RPMI8226 (cell line): ENCODE data around the gene KMT2D.
"Not testable (repeated sequence)": the region's sequence is repeated elsewhere in the genome, so short reads cannot be mapped to it uniquely, and the experiment has no call there.

Source experiments
- DNase-seq: peaks from one replicate; pipeline ENCODE4 v3.0.0-alpha.2; 2015

Gene KMT2D

GRCh38 chr12:49086116-49086515 is 25.5 kb upstream of the KMT2D start:
- DNase-seq = no peak

DNA sequence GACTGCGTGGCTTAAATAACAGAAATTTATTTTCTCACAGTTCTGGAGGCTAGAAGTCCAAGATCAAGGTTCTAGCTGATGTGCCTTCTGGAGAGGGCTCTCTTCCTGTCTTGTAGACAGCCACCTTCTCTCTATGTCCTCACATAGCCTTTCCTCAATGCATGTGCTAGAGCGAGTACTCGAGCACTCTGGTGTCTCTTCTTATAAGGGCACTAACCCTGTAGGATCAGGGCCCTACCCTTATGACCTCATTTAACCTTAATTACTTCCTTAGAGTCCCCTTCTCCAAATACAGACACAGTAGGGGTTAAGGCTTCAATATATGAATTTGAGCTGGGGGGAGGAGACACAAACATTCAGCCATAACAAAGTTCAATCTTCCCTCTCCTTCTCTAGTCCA is 23.8 kb upstream of the KMT2D start:
- DNase-seq = no peak

DNA sequence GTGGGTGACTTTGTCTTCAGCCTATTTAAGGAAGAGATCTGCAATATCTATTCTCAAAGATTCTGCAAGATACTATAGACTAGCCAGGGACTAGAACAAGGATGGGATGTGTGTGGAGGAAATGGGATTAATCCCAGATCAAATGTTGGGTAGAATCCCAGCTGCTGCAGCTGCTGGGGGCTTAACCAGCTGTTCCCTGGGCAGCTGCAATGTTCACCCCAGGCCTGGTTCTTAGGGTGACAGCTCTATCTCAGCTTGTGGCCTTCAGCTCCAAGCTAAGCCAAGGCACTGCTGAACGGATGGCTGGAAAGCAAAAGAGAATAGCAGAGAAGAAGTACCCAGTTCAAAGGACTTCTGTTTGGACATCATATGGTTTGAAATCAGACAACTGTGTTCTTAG is 19.2 kb upstream of the KMT2D start:
- no peak for DNase-seq

GRCh38 chr12:49070971-49071370 is 10.4 kb upstream of the KMT2D start:
- DNase-seq = no peak

DNA sequence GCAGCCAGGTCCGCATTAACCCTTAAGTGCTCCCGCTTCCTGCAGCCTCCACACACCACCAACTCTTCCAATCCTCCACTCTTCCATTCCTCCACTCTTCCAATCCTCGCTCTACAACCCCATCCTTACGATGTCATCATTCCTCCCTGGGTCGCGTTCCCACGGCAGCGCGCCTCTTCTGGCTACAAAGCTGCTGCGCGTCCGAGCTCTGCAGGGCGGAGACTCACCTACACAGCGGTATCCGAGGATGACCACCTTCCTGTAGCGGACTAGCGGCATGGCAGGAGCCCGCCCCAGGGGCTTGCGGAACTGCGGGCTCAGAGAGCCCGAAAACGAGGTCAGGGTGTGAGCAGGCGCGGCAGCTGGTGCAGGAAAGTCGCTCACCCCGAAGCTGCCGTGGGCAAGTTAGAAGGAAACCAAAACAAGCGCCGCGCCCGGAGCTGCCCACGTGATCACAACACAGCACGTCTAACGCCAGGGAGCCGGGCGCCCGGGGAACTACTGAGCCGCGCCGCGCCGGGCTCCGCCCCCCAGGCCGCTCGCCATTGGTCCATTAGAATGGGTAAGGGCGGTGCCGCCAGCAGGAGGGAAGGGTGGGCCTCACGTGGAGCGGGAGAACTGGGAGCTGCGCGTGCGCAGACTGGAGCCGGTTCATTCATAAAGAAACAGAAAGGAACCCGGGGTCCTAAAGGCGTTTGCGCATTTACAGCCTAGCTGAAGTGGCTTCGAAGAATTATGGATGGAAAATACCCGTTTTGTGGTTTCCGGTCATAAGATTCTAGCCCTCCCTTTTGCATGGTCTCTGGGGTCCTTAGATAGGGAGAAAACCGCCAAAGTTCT is 9.1 kb upstream of the KMT2D start, which contains the start of gene RHEBL1:
TSS of gene RHEBL1 (minus strand) at position 473 of the 840 bp plus-strand sequence. CDS start at position 279, 194 bp downstream.
- peak; percentile 99 for DNase-seq

- no peak for DNase-seq
Observed at GRCh38 chr12:49068879-49069506, 8.4 kb upstream of the KMT2D start.

DNA sequence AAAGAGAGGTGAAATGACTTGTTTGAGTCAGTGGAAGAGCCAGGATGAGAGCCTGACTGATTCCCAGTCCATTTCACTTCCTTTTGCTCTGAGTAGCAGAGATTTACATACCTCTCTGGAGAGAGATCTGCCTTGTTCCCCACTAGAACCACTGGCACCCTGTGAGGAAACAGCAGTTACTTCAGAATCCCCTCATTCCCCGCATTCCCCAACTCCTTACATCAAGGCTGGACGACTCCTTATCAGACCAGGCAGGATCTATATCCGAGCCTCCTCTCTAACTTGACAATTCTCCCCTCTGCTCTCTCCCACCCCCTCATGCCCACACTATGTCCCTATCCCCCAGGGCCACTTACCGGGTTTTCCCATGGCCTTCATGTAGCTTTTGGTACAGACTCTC is 5.5 kb upstream of the KMT2D start:
- DNase-seq = no peak

DNA sequence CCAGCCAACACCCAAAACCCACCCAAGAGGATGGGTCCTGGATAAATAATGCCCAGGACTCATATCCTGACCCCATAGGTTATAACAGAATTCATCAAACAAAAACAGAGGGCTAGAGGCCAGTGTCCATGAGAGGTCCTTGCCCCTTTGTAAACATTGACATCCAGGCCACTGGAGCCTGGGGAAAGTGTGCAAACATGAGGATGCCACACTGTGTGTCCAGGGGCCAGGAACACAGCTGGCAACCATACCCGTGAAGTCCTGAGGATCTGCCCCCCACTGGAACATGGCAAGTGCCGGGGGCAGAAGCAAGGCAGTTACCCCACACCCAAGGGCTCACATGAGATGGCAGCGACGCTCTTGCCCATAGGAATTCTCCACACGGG is 4.2 kb upstream of the KMT2D start:
- DNase-seq = no peak

- not testable (repeated sequence) for DNase-seq
Observed at GRCh38 chr12:49061916-49062315, 1.3 kb upstream of the KMT2D start.

DNA sequence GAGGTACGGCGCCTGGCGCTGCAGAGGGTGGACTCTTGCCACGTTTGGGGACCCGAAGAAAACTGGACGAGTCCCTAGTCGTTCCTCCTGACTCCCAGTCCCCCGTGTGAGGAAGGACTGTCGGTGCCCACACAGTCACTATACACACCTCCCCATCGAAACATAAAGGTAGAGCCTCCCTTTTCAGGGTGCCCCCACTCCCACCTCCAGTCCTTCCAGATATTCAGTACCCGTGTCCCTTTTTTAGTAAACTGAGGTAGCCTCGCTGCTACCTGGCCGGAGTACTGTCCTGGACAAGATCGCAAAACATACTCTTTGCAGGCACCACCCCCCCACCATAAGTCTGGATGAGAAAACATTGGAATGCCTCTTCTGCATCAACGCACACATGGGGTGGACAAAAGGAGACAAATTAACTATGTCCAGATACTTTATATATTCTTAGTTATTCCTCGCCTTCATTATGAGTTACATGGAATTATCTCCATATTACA is 610 bp upstream of the KMT2D start:
- DNase-seq = peak; percentile 5

DNA sequence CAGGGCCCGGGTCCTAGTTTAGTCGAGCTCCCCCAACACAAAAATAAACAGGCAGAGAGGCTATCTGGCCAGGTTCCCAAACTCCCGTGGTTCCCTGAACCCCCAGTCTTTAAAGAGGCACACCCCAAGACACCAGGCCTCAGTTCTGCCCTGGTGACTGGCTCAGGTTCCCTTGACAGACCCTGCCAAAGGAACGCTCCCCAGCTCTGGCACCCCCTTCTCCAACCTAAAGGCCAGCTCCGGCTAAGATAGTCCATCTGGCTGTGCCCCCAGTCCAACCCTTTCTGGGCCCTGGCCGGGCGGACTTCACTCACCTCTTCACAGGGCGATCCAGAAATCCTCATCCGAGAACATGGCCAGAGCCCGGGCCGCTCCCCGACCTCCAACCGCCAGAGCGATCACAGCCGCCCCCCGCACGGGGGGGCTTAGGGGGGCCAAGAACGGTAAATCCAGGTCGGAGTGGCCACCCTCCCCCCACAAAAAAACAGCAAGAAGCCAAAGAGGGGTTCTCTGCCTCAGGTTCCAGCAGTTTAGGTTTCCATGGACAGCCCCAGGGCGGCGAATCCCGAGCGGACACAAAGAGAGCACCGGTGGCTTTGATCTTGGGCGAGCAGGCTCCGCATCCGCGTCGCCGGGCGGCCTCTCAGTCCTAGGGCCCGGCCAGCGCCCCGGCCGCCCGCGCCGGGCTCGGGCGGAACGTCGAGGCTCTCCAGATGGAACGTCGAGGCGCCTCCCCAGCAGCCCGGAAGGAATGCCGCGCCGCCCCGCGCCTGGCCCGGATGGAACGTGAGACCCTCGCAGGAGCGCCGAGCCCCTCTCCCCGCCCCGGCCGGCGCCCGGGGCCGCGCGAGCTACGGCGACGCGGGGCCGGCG is 1.1 kb downstream of the KMT2D start:
- peak; percentile 43 for DNase-seq

DNA sequence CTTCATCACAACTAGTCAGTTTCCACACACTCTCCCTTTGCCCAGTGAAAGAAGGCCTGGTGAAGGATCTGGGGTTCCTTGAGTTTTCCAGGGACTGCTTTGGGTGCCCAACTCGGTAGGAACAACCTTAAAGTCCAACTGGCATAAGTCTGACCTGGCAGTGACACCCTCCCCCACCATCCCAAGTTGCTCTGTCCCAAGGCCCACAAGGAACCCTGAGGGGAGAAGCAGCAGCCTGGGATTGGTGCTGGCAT is 1.6 kb downstream of the KMT2D start:
- DNase-seq = no peak

GRCh38 chr12:49058366-49059044 is 2.1 kb downstream of the KMT2D start:
- DNase-seq = peak; percentile 11

DNA sequence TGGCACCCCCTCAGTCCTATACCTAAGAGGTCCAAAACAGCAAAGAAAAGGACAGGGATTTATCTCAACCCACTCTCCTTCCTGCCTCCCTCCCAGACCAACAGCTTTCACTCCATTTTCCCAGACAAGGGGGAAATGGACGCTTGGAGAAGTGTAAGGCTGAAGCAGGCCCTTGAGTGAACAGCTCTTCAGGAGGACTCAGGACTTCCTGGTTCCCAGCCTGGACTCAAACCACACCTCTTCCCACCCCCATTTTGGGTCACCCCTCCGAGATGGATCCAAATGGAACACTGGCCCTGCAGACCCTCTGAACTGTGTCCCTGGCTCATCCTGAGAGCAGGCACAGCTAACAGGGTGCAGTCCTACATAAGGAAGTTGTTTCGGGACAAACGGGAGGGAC is 2.7 kb downstream of the KMT2D start:
- DNase-seq = peak; percentile 7

DNA sequence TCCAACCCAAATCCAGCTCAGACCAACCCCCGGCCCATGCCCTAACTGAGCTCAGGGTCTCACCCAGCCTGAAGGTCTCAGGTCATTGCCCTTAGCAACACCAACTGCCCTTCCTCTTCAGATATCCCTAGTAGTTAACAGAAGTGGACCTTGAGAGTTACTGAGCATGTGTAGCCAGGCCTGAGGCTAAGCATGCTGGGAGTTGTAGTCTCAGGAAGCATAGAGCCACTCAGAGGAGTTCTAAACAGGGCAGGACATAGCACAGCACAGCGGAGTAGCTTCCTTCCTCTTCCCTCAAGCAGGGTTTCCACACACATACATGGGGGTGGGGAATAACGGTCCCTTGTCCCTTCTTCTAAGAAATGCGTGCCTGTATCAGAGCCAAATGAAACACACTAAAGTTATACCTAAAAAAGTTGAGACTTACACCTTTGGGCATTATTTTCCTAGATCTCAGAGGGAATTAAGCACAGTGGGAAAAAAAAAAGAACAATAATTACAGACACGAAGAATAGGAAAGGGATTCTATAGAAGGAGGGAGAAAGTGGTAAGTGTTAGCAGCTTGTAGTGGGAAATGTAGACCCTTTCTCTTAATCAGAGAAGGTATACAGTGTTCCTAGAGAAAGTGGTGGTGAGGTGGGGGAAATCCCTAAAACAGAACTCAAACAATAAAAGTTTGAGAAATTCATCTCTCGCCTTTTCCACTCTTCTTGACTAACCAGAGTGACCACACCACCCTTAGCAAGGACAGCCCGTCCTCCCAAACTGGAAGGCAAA is 4.4 kb downstream of the KMT2D start:
- peak; percentile 40 for DNase-seq

DNA sequence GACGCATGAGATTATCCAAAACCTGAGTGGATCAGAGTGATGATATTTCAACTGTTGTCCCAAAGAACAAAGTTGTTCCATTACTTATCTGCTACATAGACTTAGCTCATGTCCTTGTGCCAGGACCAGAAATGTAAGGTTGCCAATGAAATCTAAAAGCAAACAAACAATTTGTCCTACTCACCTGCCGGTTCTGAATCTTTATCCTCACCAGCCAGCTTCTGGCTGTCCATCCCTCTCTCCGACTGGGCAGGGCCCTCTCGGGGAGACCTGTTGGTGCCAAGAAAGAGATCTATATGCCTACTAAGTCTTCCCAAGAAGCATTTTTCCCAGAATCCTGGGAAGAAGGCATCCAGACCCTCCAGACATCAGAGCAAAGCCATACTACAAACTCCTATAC is 5.5 kb downstream of the KMT2D start:
- no peak for DNase-seq

DNA sequence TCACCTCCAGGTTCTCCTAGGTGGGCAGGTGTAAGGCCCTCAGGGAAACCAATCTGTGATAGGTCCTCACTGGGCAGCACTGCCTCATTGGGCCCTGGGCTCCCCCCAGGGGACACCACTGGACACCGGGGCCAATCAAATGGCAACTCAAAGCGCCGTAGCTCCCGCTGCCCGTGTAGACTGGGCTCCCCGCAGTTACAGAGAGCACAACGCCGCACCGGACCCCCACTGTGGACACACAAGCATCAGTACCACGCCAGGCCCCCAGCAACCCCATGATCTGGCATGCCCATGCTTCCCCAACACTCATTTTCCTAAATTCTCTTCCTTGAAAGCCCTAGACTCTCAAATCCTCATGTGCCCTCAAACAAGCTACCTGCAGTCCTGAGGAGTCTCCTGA is 6.1 kb downstream of the KMT2D start:
- DNase-seq = no peak

- no peak for DNase-seq
Observed at GRCh38 chr12:49054096-49054495, 6.5 kb downstream of the KMT2D start.

DNA sequence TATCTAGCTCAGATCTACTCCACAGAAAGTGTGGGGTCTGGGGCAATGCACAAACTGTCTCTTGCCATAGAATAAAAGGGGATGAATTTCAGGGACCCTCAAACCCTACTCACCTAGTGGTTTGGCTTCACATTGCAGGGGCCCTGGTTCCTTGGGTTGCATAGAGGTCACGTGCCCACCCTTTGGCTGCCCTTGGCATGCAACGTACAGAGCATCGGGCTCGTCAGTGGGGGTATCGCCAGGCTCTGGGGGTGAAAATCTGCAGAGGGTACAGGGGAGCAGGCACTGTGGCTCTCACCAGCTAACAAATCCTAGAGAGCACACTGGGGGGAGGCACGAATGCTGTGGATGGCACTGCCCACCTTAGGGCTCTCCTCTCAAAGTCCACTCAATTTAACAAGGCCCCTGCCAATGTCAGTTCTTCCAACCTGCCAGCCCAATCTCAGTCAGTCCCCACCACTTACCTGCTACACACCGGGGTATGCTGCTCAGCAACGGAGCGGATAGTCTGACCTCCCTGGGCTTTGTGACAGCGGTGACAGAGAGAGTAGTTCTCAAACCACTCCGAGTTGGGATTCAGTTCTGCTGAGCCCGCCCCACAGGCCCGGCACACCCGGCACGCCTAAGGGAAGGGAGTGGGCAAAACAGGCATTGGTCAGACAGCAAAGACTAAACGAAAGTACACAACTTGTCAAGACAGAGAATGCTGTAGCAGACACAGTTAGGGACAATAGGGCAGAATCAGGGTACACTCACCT is 8.0 kb downstream of the KMT2D start:
- DNase-seq = no peak

- DNase-seq = no peak
Observed at GRCh38 chr12:49051777-49052438, 8.7 kb downstream of the KMT2D start.

DNA sequence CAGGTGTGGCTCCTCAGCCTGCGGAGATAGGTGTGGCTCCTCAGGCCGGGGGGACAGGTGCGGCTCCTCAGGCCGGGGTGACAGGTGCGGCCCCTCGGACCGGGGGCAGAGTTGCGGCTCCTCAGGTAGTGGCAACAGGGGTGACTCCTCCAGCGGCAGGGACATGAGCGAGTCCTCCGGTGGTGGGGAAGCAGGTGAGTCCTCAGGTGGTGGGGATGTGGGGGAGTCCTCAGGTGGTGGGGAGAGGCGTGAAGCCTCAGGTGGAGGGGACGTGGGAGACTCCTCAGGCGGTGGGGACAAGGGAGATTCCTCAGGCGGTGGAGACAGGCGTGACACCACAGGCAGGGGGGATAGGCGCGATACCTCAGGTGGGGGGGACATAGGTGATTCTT is 9.2 kb downstream of the KMT2D start:
- DNase-seq = no peak
